SK-N-SH treated with all-trans-retinoic acid at 6 μM for 48 hours (cell line): ENCODE results near the gene ATP13A2.

ENCODE experiments used
- ATAC-seq: fragments of 200-7000 bp; cut with Tn5 transposase; 3 replicates; pipeline ENCODE4 v1.9.1; 2020; ENCODE audit warnings: mild to moderate bottlenecking, moderate library complexity
- ARNTL ChIP-seq: fragments of 450-650 bp; formaldehyde crosslinking; IDR thresholded peaks from 2 replicates; pipeline ENCODE4 v1.5.0; 2020; ENCODE audit warnings: low read depth, mild to moderate bottlenecking, moderate library complexity, borderline replicate concordance
- BACH2 ChIP-seq: fragments of 250-450 bp; sonication (Bioruptor Pico); IDR thresholded peaks from 2 replicates; pipeline ENCODE4 v1.9.0; 2021; ENCODE audit warnings: mild to moderate bottlenecking, borderline replicate concordance
- CREB5 ChIP-seq: fragments of 250-450 bp; sonication (Bioruptor Pico); IDR thresholded peaks from 2 replicates; pipeline ENCODE4 v1.5.1; 2020; ENCODE audit warnings: low read depth, mild to moderate bottlenecking, moderate library complexity
- CSDC2 ChIP-seq: fragments of 250-450 bp; sonication (Bioruptor Pico); IDR thresholded peaks from 2 replicates; pipeline ENCODE4 v1.5.0; 2020; ENCODE audit warnings: mild to moderate bottlenecking, moderate library complexity
- GLIS3 ChIP-seq: fragments of 250-450 bp; sonication (Bioruptor Pico); IDR thresholded peaks from 2 replicates; pipeline ENCODE4 v1.5.0; 2020; ENCODE audit warnings: mild to moderate bottlenecking, moderate library complexity
- ISL1 ChIP-seq: fragments of 250-450 bp; sonication (Bioruptor Pico); IDR thresholded peaks from 2 replicates; pipeline ENCODE4 v2.1.2; 2022; ENCODE audit warnings: mild to moderate bottlenecking, moderate library complexity
- PATZ1 ChIP-seq: fragments of 250-450 bp; sonication (Bioruptor Pico); IDR thresholded peaks from 2 replicates; pipeline ENCODE4 v1.8.0; 2020; ENCODE audit warnings: mild to moderate bottlenecking, moderate library complexity, borderline replicate concordance
- PPARA ChIP-seq: fragments of 250-450 bp; sonication (Bioruptor Pico); IDR thresholded peaks from 2 replicates; pipeline ENCODE4 v1.5.0; 2020; ENCODE audit warnings: mild to moderate bottlenecking, borderline replicate concordance
- RARB ChIP-seq: fragments of 250-450 bp; sonication (Bioruptor Pico); IDR thresholded peaks from 2 replicates; pipeline ENCODE4 v1.8.0; 2021; ENCODE audit warnings: mild to moderate bottlenecking, moderate library complexity
- TCF4 ChIP-seq: fragments of 250-450 bp; sonication (Bioruptor Pico); IDR thresholded peaks from 2 replicates; pipeline ENCODE4 v1.8.0; 2021; ENCODE audit warnings: mild to moderate bottlenecking, moderate library complexity, borderline replicate concordance
- TOX ChIP-seq: fragments of 250-450 bp; sonication (Bioruptor Pico); IDR thresholded peaks from 2 replicates; pipeline ENCODE4 v1.8.0; 2021; ENCODE audit warnings: mild to moderate bottlenecking, moderate library complexity, borderline replicate concordance
- TSHZ2 ChIP-seq: fragments of 250-450 bp; sonication (Bioruptor Pico); IDR thresholded peaks from 2 replicates; pipeline ENCODE4 v1.5.0; 2020; ENCODE audit warnings: mild to moderate bottlenecking, moderate library complexity
- ZC3H10 ChIP-seq: fragments of 250-450 bp; sonication (Bioruptor Pico); IDR thresholded peaks from 2 replicates; pipeline ENCODE4 v1.5.1; 2021; ENCODE audit warnings: mild to moderate bottlenecking, moderate library complexity
- ZFP3 ChIP-seq: fragments of 250-450 bp; sonication (Bioruptor Pico); IDR thresholded peaks from 2 replicates; pipeline ENCODE4 v1.5.0; 2020; ENCODE audit warnings: mild to moderate bottlenecking, moderate library complexity
- ZFP30 ChIP-seq: fragments of 450-650 bp; formaldehyde crosslinking; IDR thresholded peaks from 2 replicates; pipeline ENCODE4 v1.5.0; 2022; ENCODE audit warnings: mild to moderate bottlenecking, moderate library complexity
- ZNF565 ChIP-seq: fragments of 450-650 bp; formaldehyde crosslinking; conservative IDR thresholded peaks from 2 replicates; pipeline ENCODE4 v1.5.0; 2020; ENCODE audit warnings: low read depth, mild to moderate bottlenecking, moderate library complexity
- ZNF70 ChIP-seq: fragments of 450-650 bp; formaldehyde crosslinking; IDR thresholded peaks from 2 replicates; pipeline ENCODE4 v1.5.0; 2020; ENCODE audit warnings: mild to moderate bottlenecking, moderate library complexity
- TF ChIP-seq, protein P1 (sequence below): fragments of 250-450 bp; sonication (Bioruptor Pico); IDR thresholded peaks from 2 replicates; pipeline ENCODE4 v1.8.0; 2021; ENCODE audit warnings: low read depth, mild to moderate bottlenecking, moderate library complexity, borderline replicate concordance
- TF ChIP-seq, protein P2 (sequence below): fragments of 250-450 bp; sonication (Bioruptor Pico); IDR thresholded peaks from 2 replicates; pipeline ENCODE4 v1.5.1; 2021; ENCODE audit warnings: mild to moderate bottlenecking, moderate library complexity

The ATP13A2 gene

DNA sequence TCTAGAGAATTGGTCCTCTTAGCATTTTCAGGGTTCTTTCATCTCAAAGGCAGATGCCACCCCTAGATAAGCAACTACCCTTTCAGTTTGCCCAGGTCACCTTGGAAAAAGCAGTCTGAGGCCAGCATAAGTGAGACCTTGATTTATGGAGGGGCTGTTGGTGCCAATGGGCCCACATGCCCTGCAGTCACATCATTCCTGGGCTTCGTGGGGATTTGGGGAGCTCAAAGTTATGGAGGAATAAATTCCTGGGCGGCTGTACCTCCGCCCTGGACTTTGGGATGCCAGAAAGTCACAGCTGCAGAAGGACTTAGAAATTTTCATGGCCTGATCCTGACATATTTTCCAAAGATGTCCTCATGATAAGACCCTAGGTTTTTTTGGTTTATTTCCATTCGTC is 44.8 kb upstream of the ATP13A2 start:
- ATAC-seq: no peak
- TF ChIP-seq TOX (CRISPR knock-in tag): no peak
- no peak for TF ChIP-seq PATZ1
- TF ChIP-seq CREB5 (CRISPR knock-in tag): no peak
- TF ChIP-seq CSDC2 (CRISPR knock-in tag): no peak
- TF ChIP-seq, protein P1, sequence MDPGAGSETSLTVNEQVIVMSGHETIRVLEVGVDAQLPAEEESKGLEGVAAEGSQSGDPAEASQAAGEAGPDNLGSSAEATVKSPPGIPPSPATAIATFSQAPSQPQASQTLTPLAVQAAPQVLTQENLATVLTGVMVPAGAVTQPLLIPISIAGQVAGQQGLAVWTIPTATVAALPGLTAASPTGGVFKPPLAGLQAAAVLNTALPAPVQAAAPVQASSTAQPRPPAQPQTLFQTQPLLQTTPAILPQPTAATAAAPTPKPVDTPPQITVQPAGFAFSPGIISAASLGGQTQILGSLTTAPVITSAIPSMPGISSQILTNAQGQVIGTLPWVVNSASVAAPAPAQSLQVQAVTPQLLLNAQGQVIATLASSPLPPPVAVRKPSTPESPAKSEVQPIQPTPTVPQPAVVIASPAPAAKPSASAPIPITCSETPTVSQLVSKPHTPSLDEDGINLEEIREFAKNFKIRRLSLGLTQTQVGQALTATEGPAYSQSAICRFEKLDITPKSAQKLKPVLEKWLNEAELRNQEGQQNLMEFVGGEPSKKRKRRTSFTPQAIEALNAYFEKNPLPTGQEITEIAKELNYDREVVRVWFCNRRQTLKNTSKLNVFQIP (CRISPR knock-in tag): no peak
- no peak for TF ChIP-seq TSHZ2 (CRISPR knock-in tag)
- no peak for TF ChIP-seq PPARA (CRISPR knock-in tag)
- TF ChIP-seq ISL1 (CRISPR knock-in tag): no peak
- TF ChIP-seq, all 23 proteins: peak for 0

GRCh38 chr1:17055801-17056200 is 44.1 kb upstream of the ATP13A2 start:
- no peak for ATAC-seq
- no peak for TF ChIP-seq TCF4 (CRISPR knock-in tag)
- TF ChIP-seq ISL1 (CRISPR knock-in tag): no peak

- TF ChIP-seq ZNF565 (CRISPR knock-in tag) (no peak), ZC3H10 (no peak), ZFP3 (no peak), GLIS3 (CRISPR knock-in tag) (no peak), CREB5 (CRISPR knock-in tag) (no peak), BACH2 (CRISPR knock-in tag) (no peak), PATZ1 (no peak), RARB (CRISPR knock-in tag) (no peak), TOX (CRISPR knock-in tag) (no peak), ARNTL (CRISPR knock-in tag) (no peak), ZFP30 (CRISPR knock-in tag) (no peak), ZNF70 (CRISPR knock-in tag) (no peak), TCF4 (CRISPR knock-in tag) (no peak), TSHZ2 (CRISPR knock-in tag) (no peak)
- TF ChIP-seq, protein P2, sequence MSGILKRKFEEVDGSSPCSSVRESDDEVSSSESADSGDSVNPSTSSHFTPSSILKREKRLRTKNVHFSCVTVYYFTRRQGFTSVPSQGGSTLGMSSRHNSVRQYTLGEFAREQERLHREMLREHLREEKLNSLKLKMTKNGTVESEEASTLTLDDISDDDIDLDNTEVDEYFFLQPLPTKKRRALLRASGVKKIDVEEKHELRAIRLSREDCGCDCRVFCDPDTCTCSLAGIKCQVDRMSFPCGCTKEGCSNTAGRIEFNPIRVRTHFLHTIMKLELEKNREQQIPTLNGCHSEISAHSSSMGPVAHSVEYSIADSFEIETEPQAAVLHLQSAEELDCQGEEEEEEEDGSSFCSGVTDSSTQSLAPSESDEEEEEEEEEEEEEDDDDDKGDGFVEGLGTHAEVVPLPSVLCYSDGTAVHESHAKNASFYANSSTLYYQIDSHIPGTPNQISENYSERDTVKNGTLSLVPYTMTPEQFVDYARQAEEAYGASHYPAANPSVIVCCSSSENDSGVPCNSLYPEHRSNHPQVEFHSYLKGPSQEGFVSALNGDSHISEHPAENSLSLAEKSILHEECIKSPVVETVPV (CRISPR knock-in tag): no peak
- peak; percentile 99 for ATAC-seq
Observed at GRCh38 chr1:17053685-17054410, 42.1 kb upstream of the ATP13A2 start, which contains the start of gene SDHB. TSS of gene SDHB (minus strand) at chr1:17054032. CDS start at chr1:17054019, 13 bp downstream.
